Esophagus squamous epithelium (tissue), 4 donors: ENCODE data around the gene KDM1B.

Experiments used
- CTCF ChIP-seq, 6 experiments: fragments of 450-650 bp in 4 of 6; fragments of 200-600 bp in 2 of 6; sonication (generic) in 2 of 6; IDR thresholded peaks; one replicate each; pipeline ENCODE4 v1.5.1; 2016 to 2019; ENCODE audit warnings: antibody characterized with exemption in 6 of 6, mild to moderate bottlenecking in 4 of 6, moderate library complexity in 4 of 6
- POLR2A ChIP-seq, 4 donors: fragments of 450-650 bp; IDR thresholded peaks; one replicate each; pipeline ENCODE4 v1.6.1; 2017; ENCODE audit warnings: antibody characterized with exemption in 4 of 4, mild to moderate bottlenecking in 4 of 4, moderate library complexity in 3 of 4

- TF ChIP-seq CTCF (IDR thresholded peaks at IDR 0.05) (no peak), POLR2A (IDR thresholded peaks at IDR 0.05) (no peak)
Measured at GRCh38 chr6:18168264-18168663, 13.0 kb downstream of the KDM1B start.
